HG03442 (cell line): ENCODE measurements around the gene A2M.
"Not testable (repeated sequence)": the region's sequence is repeated elsewhere in the genome, so short reads cannot be mapped to it uniquely, and the experiment has no call there.

Experiments
- ATAC-seq: cut with Tn5 transposase; IDR thresholded peaks from one replicate; pipeline ENCODE4 v1.9.1; 2021; ENCODE audit warnings: mild to moderate bottlenecking, moderate library complexity; ENCODE audit not compliant: unreplicated experiment

The A2M gene

DNA sequence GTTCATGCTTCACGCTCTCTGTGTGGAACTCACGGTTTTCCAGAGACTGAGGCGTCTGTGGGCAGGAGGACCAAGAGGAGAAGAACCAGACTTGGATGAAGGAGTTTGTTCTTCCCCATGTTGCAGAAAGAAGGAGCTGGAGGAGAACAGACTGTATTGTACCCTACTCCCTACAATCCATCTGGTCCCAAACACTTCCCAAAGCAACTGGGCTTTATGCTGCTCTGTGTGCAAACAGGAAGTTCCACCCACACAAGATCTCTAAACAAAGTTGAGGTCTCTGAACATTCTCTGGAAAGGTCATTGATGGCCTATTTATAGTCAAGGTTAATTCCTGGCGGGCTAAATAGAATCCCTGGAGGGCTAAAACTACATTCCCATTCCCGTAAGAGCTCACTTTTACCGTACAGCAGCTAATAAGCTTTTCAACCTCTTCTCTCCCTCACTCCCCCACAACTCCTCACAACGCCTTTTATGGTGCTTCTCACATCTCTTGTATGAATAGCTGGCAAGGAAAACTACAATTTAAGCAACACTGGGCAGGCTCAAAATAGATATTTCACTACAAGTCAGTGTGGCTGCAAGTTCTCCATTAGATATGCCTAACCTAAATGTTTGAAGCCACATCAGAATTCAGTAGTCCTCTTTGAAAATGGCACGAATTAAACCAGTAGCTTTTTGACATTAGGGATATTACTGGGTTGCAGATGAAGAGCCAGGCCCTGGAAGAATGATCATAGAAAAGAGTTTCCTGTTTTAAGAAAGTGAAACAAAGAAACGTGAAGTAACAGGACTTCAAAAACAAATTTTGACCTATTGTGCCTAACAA, at the start of gene A2M:
A2M (minus strand) TSS at position 189 of the 829 bp plus-strand sequence; CDS start at position 119, 70 bp downstream.
- no peak for ATAC-seq

DNA sequence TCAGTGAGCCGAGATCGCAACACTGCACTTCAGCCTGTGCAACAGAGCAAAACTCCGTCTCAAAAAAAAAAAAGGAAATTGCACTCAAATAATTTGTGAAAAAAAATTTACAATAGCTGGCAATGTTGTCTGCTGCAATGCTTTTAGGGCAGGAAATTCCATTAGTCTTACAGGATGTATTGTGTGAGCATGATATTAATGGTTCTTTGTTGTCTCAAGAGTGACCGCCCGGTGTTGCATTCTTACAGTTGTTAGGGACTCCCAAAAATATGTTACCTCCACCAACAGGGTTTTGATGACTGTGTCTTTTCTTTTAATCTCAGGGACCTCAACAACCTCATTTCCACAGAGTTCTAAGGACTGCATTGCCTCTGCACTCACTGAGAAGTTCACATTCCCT, 47.7 kb upstream of the A2M start:
- no peak for ATAC-seq

DNA sequence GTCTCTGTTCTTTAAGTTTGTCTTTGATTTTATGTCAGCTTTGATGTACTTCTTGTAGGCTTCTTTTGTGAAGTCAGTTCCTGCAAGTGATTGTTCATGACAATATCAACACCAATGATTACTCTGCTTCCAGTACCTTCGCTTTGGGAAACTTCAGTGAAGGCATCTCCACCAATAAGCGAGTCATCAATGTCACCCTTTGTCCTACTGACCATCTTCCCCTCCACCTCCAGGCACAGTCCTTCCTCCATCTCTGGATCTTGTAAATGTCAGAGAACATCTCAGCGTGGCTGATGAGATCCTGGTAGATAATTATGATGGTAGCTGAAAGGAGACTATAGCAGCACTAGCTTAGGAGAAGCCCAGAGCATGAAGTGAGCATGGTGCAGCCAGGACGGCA, 40.4 kb upstream of the A2M start:
- ATAC-seq, result no peak

DNA sequence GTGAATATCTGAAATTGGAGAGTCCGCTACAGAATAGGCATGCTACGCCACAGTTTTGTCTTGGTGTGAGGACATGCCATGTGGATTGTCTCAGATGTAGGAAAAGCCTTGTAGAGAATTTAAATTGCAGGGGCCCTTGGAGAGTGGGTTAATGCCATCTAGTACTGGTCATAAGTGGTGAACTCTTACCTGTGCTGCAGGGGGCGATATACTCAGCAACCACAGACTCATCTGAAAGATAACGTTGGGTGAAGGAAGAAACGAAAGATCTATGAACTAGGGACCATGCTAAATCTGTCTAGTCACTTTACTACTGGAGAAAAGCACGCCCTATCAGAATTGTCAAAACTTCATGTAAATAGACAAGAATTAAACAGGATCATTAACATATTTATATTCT, 33.7 kb upstream of the A2M start:
- ATAC-seq, result no peak

DNA sequence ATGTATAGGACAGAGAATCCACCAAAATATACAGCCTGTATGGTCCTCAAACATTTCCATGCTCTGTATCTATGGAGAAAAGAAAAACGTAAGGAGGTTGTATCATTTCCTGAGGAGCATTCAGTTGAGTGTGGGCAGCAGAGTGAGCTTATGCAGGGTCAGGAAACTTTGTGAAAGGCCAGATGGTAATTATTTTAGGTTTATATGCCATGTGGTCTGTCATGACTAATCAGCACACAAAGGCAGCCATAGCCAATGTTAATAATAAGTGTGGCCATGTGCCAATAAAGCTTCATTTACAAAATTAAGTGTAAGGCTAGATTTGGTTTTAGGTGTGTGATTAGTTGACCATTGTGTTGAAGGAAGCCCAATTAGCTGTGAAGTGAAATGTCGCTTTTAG, 33.2 kb upstream of the A2M start:
- ATAC-seq, result no peak

DNA sequence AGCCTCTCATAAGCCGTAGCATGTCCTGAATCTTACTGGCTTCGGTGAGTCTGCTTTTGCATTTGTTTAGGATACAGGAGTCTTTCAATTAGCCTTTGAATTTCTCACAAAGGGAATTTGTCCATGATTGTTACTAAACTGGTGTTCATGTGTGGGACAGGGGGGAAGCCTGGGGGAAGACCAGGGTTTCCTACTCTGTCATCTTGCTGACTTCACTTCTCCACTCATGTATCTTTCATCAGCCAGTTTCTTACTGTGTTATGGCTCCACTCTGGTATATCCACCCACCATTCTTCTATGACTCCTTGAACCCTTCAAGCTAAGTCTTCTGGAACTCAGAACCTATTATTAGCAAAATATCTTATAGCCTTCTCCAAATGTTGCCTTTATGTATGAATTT, 31.7 kb upstream of the A2M start:
- ATAC-seq, result no peak

DNA sequence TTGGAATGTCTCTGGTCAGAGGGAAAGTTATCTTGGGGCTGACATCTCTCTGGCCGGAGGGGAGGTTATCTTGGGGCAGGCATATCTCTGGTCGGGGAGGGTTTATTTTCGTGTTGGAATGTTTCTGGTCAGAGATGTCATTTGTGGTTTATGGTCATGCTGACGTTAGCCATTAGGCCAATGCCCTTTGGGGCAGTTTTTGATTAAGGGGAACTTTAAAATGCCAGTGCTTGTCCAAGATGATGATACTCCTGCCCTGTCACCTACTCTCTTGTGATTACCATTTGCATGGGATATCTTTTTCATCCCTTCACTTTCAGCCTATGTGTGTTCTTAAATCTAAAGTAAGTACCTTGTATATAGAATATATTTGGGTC, 29.0 kb upstream of the A2M start:
- ATAC-seq, result no peak

DNA sequence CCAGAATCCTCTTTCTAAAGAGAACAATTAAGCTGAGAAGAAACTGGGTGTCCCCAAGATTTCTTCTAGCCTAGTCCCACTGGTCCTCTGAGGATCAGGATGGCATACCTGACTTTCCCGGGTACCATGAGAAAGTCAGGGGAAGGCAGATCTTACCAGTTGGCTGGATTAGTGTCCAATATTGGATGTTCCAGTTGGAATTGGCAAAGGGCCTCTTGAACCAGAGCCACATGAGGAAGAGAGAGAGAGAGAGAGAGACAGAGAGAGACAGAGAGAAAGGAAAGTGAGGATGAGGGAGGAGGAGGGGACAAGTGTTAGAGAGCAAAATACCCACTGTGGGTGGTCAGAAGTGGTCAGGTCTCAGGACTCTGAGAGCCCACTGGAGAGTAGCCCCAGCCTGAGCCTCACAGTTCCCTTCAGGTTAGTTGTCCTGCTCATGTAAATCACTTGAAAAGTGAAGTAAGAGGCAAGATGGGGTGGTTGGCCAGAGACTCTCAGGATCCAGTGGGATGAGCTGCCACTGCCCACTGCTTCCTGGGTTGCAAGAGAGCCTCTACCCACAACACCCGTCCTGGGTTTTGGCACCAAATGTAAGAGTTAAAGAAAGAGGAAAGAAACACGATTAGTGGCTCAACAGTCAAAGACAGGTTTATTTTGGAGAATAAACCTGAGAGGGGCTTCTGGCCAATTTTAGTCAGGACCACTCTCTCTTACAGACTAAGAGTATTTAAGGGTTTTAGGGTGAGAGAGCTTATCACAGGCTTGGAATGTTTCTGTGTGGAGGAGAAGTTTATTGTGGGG, 28.4 kb upstream of the A2M start:
- ATAC-seq, result no peak

DNA sequence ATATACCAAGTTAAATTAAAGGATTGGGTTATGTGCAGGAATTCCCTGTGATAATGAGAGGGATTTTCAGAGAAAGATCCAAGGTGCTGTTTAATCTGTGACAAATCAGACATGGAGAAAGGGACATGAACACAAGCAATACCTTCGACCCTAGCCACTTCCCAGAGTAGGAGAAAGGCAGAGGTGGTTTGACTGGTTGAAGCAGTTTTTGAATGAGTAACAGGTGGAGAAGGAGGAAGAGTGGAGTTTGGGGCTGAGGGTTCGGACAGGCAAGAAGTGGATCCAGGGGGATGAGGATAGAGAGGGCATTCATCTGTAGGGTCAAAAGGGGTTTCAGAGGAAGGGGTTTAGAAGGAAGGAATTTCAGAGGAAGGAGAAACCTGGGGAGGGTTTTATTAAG, 27.4 kb upstream of the A2M start:
- ATAC-seq, result no peak

DNA sequence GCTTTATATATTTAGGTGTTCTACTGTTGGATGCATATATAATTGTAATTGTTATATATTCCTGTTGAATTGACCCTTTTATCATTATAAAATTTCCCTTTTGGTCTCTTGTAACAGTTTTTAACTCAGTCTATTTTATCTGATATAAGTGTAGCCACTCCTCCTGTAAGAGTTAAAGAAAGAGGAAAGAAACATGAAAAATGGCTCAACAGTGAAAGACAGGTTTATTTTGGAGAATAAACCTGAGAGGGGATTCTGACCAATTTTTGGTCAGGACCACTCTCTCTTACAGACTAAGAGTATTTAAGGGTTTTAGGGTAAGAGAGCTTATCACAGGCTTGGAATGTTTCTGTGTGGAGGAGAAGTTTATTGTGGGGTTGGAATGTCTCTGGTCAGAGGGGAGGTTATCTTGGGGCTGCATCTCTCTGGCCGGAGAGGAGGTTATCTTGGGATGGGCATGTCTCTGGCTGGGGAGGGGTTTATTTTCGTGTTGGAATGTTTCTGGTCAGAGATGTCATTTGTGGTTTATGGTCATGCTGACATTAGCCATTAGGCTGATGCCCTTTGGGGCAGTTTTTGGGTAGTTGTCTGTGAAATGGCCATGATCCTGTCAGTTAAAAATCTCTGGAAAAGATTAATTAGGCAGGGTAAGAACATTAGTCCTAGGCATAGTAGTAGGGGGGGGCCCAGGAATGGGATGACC, 24.0 kb upstream of the A2M start:
- not testable (repeated sequence) for ATAC-seq

DNA sequence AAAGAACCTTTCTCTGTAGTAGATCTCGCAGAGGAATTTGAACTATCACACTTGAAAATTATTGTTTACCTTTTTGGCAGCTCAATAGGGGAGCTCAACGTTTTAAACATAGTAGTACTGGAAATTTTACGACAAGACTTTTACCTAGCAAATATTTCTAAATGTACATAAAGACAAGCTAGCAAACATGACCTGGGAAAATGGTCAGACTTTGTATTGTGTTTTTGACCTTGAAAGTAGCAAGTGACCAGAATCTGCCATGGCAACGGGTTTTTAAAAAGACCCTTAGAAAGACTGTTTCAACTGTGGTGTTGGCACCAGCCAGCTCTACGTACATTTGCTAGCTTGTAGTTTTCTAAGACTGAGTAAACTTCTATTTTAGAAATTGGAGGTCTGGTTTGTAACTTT, 20.2 kb upstream of the A2M start:
- no peak for ATAC-seq

DNA sequence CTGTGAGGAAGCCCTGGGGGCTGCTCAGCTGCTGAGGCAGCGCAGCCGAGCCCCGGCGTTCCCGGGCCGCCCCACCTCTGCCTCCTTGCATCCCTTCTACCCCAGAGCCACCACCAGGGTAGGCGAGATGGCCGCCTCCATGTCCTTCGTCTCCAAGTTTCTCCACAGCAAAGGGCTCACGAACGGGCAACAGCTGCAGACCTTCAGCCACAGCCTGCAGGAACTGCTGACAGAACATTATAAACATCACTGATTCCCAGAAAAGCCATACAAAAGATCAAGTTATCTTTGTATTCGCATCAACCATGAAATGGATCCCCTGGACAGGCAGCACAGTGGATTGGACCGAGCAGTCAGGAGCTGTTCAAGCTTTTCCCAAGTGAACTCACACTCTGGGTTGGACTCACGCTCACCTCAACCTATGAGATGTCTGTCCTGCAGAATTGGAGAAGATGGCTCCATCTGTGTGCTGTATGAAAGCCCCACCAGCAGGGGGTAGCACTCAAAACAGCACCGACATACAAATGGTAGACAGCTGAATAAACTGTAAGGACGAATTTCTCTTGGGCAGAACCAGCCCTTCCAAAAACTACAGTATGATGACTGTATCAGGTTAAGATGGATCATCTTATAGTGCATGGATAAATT, 19.4 kb upstream of the A2M start:
- no peak for ATAC-seq

DNA sequence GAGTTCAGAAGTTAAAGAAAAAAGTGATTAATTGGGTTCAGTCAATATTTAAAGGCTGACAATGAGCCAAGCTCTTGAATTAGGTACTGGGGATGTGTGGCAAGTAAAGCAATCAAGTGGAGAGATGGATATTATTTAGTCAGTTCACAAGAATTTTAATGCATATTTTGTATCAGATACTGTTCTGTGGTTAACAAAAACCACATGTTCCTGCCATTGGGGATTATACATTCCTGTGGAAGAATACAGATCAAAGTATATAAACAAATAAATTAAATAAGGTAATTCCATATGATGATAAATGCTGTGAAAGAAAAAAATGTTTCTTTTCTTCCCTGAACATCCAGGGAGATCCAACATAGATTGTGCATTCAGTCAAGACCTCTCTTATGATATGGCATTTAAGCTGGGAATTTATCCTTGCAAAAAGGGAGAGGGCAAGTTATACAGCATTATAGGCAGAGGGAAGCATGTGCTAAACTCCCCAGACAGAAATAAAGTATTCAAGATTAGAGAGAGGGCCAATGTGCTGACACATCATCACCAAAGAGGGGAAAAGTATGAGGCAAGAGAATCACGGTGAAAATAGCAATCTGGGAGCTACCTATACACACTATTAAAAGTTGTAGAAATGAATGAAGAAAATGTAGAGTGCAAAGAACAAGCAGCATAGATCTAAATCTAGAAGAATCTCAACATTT, 17.6 kb upstream of the A2M start:
- no peak for ATAC-seq

DNA sequence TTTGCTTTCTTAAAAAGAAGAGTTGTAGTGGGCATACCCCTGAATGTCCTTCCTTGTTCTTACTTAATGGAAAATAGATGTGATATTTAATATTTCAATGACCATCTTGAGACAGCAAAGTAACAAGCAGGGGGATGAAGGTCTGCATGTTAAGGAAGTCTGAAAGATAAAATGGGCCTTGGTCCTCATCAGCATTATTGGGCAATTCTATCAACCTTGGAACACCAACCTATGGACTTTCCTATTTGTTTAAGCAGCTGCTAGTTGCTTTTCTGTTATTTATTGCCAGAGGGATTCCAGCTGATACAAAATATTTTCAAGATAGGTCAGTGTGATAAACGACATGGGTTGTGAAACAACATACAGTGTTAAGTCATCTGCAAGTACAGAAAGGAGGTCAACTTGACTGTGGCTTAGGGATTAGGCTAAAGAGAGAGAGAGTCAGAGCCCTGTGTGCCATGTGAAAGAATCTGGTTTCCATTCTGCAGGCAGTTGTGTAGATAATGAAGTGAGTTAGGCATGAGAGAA, 16.4 kb upstream of the A2M start:
- ATAC-seq, result no peak

DNA sequence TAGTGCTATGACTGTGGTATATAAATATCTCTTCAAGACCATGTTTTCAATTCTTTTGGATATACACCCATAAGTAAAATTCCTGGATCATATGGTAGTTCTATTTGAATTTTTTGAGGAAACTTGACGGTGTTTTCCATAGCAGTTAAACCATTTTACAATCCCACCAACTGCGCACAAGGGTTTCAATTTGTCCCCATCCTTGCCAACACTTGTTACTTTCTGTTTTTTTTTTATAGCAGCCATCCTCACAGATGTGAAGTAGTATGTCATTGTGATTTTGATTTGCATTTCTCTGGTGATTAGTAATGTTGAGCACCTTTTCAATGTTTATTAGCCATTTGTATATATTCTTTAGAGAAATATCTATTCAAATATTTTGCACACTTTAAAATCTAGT, 14.5 kb upstream of the A2M start:
- ATAC-seq, result no peak

DNA sequence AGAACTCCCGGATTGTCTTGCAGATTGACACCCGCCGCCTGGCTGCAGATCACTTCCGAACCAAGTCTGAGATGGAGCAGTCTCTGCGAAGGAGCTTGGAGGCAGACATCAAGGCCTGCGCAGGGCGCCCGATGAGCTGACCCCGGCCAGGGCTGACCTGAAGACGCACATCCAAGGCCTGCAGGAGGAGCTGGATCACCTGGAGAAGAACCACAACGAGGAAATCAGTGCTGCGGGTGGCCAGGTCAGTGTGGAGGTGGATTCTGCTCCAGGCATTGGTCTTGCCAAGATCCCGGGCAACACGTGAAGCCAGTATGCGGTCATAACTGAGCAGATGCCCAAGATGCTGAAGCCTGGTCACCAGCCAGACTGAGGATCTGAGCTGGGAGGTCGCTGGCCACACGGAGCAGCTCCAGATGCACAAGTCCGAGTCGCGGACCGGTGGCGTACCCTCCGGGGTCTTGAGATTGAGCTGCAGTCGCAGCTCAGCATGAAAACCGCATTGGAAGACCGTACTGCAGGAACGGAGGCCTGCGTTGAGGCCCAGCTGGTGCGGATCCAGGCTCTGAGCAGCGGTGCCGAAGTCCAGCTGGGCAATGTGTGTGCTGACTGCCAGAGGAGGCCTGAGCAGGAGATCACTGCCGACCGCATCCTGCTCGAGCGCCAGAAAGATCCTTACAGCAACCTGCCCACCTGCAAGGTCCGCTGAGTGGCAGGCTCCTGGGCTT, 12.4 kb upstream of the A2M start:
- no peak for ATAC-seq

DNA sequence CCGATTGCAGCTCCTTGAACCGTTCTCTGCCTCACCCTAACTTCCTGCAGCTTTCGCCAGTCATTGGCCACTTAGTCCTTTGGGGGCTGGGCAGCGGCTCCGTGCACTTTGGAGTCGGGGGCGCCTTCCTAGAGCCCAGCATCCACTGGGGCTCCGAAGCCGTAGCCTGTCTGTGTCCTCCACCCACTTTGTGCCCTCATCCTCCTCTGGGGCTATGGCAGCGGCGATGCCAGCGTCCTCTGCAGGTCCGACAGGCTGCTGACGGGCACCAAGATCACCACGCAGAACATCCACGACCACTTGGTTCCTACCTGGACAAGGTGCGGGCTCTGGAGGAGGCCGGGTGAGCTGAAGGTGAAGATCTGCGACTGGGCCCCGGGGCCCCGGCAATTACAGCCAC, 11.8 kb upstream of the A2M start:
- no peak for ATAC-seq

DNA sequence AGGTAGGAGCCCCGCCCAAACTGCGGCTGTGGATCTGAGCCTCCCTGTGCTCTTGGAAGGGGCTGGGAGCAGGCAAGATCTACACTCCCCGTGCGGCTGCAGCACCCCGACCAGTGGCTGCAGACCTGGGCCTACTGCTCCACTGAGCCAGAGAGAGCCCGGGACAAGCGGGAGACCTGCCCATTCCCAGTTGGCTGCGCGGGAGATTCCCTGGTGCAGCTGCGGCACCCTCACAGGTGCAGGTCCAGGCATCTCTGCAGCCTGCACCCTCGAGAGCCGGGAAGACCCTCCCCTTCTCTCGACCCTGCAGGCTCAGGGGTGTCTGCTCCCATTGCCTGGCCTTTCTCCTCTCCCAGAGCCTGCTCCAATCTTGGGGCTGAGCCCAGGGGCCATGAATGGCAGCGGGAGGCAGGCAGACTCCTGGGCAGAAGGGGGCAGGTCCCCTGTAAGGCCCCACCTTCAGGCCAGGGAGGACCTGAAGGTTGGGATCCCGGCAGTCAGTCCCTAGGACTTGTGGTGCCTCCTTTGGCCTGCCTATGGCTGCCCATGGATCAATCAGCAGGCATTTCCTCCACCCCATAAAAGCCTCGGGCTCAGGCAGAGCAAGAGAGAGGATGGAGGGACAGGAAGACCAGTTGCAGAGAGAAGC, 8.8 kb upstream of the A2M start:
- ATAC-seq, result no peak

DNA sequence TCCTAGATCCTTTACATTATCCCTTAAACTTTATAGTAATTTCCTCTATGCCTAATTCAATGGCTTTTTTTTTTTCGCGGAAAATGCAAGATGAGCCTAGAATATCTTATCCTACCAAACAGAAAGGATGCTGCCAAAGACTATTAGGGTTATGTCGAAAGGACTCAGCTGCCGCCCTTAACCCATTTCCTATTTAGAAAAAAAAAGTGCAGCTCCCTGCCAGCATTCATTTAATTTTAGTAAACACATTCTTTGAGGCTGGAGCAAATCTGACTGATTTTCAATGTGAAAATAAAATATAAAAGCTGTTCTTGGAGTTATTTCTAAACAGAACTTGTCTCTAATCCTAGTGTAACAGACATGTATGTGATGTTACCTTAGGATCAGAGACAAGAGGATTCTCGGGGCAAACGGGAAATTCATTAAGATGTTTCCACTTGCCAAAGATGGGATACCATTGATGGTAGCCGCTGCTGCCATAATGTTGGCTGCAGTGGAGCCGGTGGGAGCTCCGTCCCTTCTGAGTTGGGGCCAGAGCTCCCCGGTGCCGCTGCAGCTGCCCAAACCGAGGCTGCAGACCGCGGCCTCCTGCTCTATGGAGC, 8.2 kb upstream of the A2M start:
- no peak for ATAC-seq
